Neural cell (in vitro differentiated cells): ENCODE data around the gene TMEM123. TPM values are rescaled to one million over a fixed set of nuclear protein-coding genes. Genes with fewer than 3 reads are reported as not detected.

Source experiments
- H2AFZ ChIP-seq: fragments of 200-600, 300-800 bp; sonication (generic), shearing (Covaris generic); 2 replicates; pipeline ENCODE4 v1.6.0; 2014; ENCODE audit warnings: low read depth, mild to moderate bottlenecking, antibody characterized with exemption, low read length, moderate library complexity
- H3F3A ChIP-seq: fragments of 200-600 bp; shearing (Covaris generic); 2 replicates; pipeline ENCODE4 v1.6.1; 2016; ENCODE audit warnings: mild to moderate bottlenecking, moderate library complexity, mixed read lengths, antibody characterized with exemption, low read length; ENCODE audit not compliant: insufficient read depth, poor library complexity, severe bottlenecking
- H3K27ac ChIP-seq: fragments of 200-600, 300-800 bp; sonication (generic), shearing (Covaris generic); 2 replicates; pipeline ENCODE4 v1.5.1; 2014; ENCODE audit warnings: mild to moderate bottlenecking, low read length, moderate library complexity
- H3K27me3 ChIP-seq: fragments of 300-800, 200-600 bp; sonication (generic), shearing (Covaris generic); 2 replicates; pipeline ENCODE4 v1.6.0; 2014; ENCODE audit warnings: mild to moderate bottlenecking, low read depth, low read length, moderate library complexity; ENCODE audit not compliant: insufficient read depth
- H3K36me3 ChIP-seq: fragments of 300-800, 200-600 bp; sonication (generic), shearing (Covaris generic); 2 replicates; pipeline ENCODE4 v1.5.1; 2014; ENCODE audit warnings: mild to moderate bottlenecking, antibody characterized with exemption, low read length, moderate library complexity; ENCODE audit not compliant: insufficient read depth
- H3K4me2 ChIP-seq: fragments of 300-800, 200-600 bp; sonication (generic), shearing (Covaris generic); 2 replicates; pipeline ENCODE4 v1.6.0; 2014; ENCODE audit warnings: mild to moderate bottlenecking, low read length
- H3K4me3 ChIP-seq: fragments of 300-800, 200-600 bp; sonication (generic), shearing (Covaris generic); 2 replicates; pipeline ENCODE4 v1.5.1; 2014; ENCODE audit warnings: mild to moderate bottlenecking, low read length, moderate library complexity
- H3K79me2 ChIP-seq: fragments of 200-600 bp; shearing (Covaris generic); replicated peaks from 2 replicates; pipeline ENCODE4 v1.6.0; 2014; ENCODE audit warnings: mild to moderate bottlenecking, low read length, moderate library complexity; ENCODE audit not compliant: insufficient read depth
- H3K9ac ChIP-seq: fragments of 300-800, 200-600 bp; sonication (generic), shearing (Covaris generic); 2 replicates; pipeline ENCODE4 v1.6.1; 2016; ENCODE audit warnings: mild to moderate bottlenecking, low read length, mixed read lengths
- H3K9me2 ChIP-seq: fragments of 200-600 bp; shearing (Covaris generic); 2 replicates; pipeline ENCODE4 v1.6.1; 2016; ENCODE audit warnings: mild to moderate bottlenecking, low read length, mixed read lengths; ENCODE audit not compliant: insufficient read depth
- H3K9me3 ChIP-seq: fragments of 200-600, 300-800 bp; sonication (generic), shearing (Covaris generic); 2 replicates; pipeline ENCODE4 v1.6.1; 2016; ENCODE audit warnings: mild to moderate bottlenecking, mixed run types, low read length, moderate library complexity, mixed read lengths
- H4K20me1 ChIP-seq: fragments of 200-600 bp; shearing (Covaris generic); 2 replicates; pipeline ENCODE4 v1.6.1; 2016; ENCODE audit warnings: mild to moderate bottlenecking, mixed run types; ENCODE audit not compliant: insufficient read depth
- CTCF ChIP-seq: fragments of 450-650 bp; IDR thresholded peaks from 2 replicates; pipeline ENCODE4 v1.5.1; 2014; ENCODE audit warnings: antibody characterized with exemption, mild to moderate bottlenecking, moderate library complexity; ENCODE audit not compliant: poor library complexity, severe bottlenecking
- EP300 ChIP-seq: fragments of 450-650 bp; conservative IDR thresholded peaks from 2 replicates; pipeline ENCODE4 v1.6.1; 2014; ENCODE audit warnings: antibody characterized with exemption, mild to moderate bottlenecking, moderate library complexity; ENCODE audit not compliant: poor library complexity, severe bottlenecking
- EZH2 ChIP-seq: fragments of 200-600, 300-800 bp; shearing (Covaris generic), sonication (generic); IDR thresholded peaks from 2 replicates; pipeline ENCODE4 v1.6.1; 2014; ENCODE audit warnings: antibody characterized with exemption, low read length, borderline replicate concordance, mild to moderate bottlenecking; ENCODE audit not compliant: insufficient read depth, poor library complexity, severe bottlenecking
- MXI1 ChIP-seq: fragments of 450-650 bp; conservative IDR thresholded peaks from 2 replicates; pipeline ENCODE4 v1.6.1; 2014; ENCODE audit warnings: antibody characterized with exemption, mild to moderate bottlenecking; ENCODE audit not compliant: poor library complexity, severe bottlenecking
- POLR2AphosphoS5 ChIP-seq: IDR thresholded peaks from 2 replicates; pipeline ENCODE4 v1.6.1; 2012
- RAD21 ChIP-seq: fragments of 450-650 bp; conservative IDR thresholded peaks from 2 replicates; pipeline ENCODE4 v1.6.1; 2014; ENCODE audit warnings: antibody characterized with exemption, mild to moderate bottlenecking, moderate library complexity
- REST ChIP-seq: IDR thresholded peaks from 2 replicates; pipeline ENCODE4 v1.6.1; 2012; ENCODE audit warnings: borderline replicate concordance
- SMC3 ChIP-seq: fragments of 450-650 bp; conservative IDR thresholded peaks from 2 replicates; pipeline ENCODE4 v1.6.1; 2014; ENCODE audit warnings: antibody characterized with exemption, mild to moderate bottlenecking, moderate library complexity; ENCODE audit not compliant: poor library complexity
- TAF1 ChIP-seq: IDR thresholded peaks from 2 replicates; pipeline ENCODE4 v1.6.1; 2012; ENCODE audit warnings: low read depth
- polyA plus RNA-seq: library from polyadenylated mRNA; depleted of rRNA; stranded (reverse); fragments of >200 nt; gene quantifications from 2 replicates; pipeline ENCODE4 v1.2.3, GENCODE V29; 2014

Gene TMEM123
- polyA plus RNA-seq, 1 donor from 2014 or later: 7.7 TPM

DNA sequence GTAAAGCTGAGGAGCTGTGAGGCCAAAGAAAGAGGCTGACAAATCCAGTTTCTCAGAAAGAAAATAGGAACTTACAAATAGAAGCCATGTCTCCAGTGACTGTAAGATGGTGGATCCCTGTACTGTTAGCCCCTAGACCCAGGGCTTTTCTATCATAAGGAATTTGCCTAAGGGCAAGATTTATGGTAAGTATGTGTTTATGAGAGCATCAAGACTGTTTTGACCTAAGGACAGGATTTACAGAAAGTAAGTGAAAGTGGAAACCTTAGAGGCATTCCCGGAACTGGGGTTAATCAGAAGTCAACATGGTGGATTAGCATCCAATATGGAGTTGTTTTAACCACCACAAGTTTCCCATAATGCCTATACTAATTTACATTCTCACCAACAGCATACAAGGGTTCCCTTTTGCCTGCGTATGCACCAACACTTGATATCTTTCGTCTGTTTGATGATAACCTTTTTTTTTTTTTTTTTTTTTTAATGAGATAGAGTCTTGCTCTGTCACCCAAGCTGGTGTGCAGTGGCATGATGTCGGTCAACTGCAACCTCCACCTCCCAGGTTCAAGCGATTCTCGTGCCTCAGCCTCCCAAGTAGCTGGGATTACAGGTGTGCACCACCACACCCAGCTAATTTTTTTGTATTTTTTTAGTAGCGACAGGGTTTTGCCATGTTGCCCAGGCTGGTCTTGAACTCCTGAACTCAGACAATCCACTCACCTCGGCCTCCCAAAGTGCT, 65.4 kb downstream of the TMEM123 start:
- Histone ChIP-seq H3K9ac (no peak overlapping the region), H3K79me2 (no peaks in the 10 kb centered on the region), H3K27me3 (no peaks in the 10 kb centered on the region), H3K9me2 (no peaks in the 10 kb centered on the region), H3K4me3 (no peak overlapping the region), H3K36me3 (peaks cover 13% of the 10 kb centered on the region), H3K27ac (no peak overlapping the region), H4K20me1 (no peaks in the 10 kb centered on the region), H3K9me3 (no peaks in the 10 kb centered on the region), H3F3A (no peaks in the 10 kb centered on the region), H2AFZ (no peak overlapping the region), H3K4me2 (no peak overlapping the region)
- TF ChIP-seq CTCF (no peak), TAF1 (no peak), RAD21 (no peak), SMC3 (no peak), MXI1 (no peak), EZH2 (no peak), POLR2AphosphoS5 (no peak), REST (no peak), EP300 (no peak)

DNA sequence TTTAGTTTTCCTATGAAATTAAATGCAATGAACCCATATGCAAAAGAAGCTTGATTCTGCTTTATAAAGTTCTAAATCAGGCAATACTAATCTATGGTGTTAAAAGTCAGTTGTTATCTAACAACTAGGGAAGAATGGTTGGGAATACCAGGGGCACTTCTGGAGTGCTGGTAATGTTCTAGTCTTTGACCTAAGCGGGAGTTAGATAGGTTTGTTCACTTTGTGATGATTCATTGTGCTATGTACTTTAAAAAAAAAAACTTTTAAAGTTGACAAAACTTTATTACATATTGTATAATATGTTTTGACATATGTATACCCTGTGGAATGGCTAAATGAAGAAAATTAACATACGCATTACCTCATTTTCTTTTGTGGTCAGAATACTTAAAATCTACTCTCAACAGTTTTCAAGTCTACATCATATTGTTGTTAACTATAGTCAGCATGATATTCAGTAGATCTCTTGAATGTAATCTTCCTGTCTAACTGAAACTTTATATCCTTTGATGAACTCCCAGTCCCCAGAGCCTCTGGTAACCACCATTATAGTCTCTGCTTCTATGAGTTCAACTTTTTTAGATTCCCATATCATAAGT, 66.3 kb downstream of the TMEM123 start:
- peaks cover 13% of the 10 kb centered on the region for H3K36me3 ChIP-seq
- no peak overlapping the region for H2AFZ ChIP-seq
- no peak overlapping the region for H3K4me2 ChIP-seq
- no peak overlapping the region for H3K27ac ChIP-seq
- no peaks in the 10 kb centered on the region for H3F3A ChIP-seq
- TF ChIP-seq TAF1 (no peak), REST (no peak)
- H4K20me1 ChIP-seq: no peaks in the 10 kb centered on the region
- H3K9me3 ChIP-seq: no peaks in the 10 kb centered on the region
- H3K4me3 ChIP-seq: no peak overlapping the region
- no peaks in the 10 kb centered on the region for H3K79me2 ChIP-seq
- no peaks in the 10 kb centered on the region for H3K27me3 ChIP-seq
- no peak overlapping the region for H3K9ac ChIP-seq
- no peaks in the 10 kb centered on the region for H3K9me2 ChIP-seq
